ENCODE results near the gene BICRA. TPM values are rescaled to one million over a fixed set of nuclear protein-coding genes. Genes with fewer than 3 reads are reported as not detected.

The BICRA gene
- polyA plus RNA-seq, 1 of the 3 experiments (the other 2 are of a cell fraction): 1.4 TPM

GRCh38 chr19:47742634-47743033 is 133.7 kb downstream of the BICRA start:
- Histone ChIP-seq H3K27ac (ENCODE audit: low read depth in 2 of 2, low read length in 1 of 2) (peak overlapping the region; percentile 51 to 97; a peak in 3 of 4 replicates), H4K20me1 (ENCODE audit: insufficient read depth) (no peaks in the 10 kb centered on the region), H3K9ac (peak overlapping the region; percentile 62; the same call in 1 of the 2 replicates), H3F3A (replicated peaks; ENCODE audit: insufficient read depth) (peaks cover 37% of the 10 kb centered on the region), H3K27me3 (ENCODE audit: insufficient read depth) (no peaks in the 10 kb centered on the region), H3K79me2 (ENCODE audit: insufficient read depth) (peaks cover 19% of the 10 kb centered on the region), H3K4me3 (ENCODE audit: low read depth in 2 of 2, low read length in 1 of 2) (no peak overlapping the region; a peak in 1 of 4 replicates), H3K9me2 (no peaks in the 10 kb centered on the region), H3K4me1 (ENCODE audit: control insufficient read depth in 1 of 2, insufficient read depth in 2 of 2, low read depth in 1 of 2, low read length in 1 of 2) (peaks cover 12 to 14% of the 10 kb centered on the region in 2 experiments; a peak in 1 of 4 replicates), H2AFZ (ENCODE audit: low read depth) (no peak overlapping the region), H3K9me3 (no peaks in the 10 kb centered on the region), H3K36me3 (replicated peaks in 1 of 2; ENCODE audit: control insufficient read depth in 1 of 2, insufficient read depth in 2 of 2, low read length in 1 of 2) (peaks cover 4 to 41% of the 10 kb centered on the region in 2 experiments), H3K4me2 (peak overlapping the region; percentile 73)
- CTCF ChIA-PET: interaction anchor here (0.6 to 17.6 kb wide), 20 partner anchors 8 to 471 kb away, joined by 3 to 475 read pairs (median 4); partner anchors contain the start of genes EHD2 and NAPA
- POLR2A ChIA-PET: interaction anchor here (0.8 to 1.2 kb wide), 2 partner anchors 20 to 30 kb away, joined by 5 to 7 read pairs; partner anchors contain the start of gene EHD2
- DNase-seq: no peak
- no peak for TF ChIP-seq USF1 (IDR thresholded peaks at IDR 0.05; ENCODE audit: borderline replicate concordance, low read depth)
- TF ChIP-seq MXI1 (IDR thresholded peaks at IDR 0.05; ENCODE audit: low read depth, low read length): no peak
- TF ChIP-seq REST (IDR thresholded peaks at IDR 0.05; ENCODE audit: low read depth, low read length): no peak
- TF ChIP-seq NFIC (IDR thresholded peaks at IDR 0.05; ENCODE audit: borderline replicate concordance): no peak
- TF ChIP-seq CTCF (IDR thresholded peaks at IDR 0.05): no peak
- TF ChIP-seq GATA2 (CRISPR knock-in tag; IDR thresholded peaks at IDR 0.05): no peak
- no peak for TF ChIP-seq RCOR1 (IDR thresholded peaks at IDR 0.05; ENCODE audit: low read length)
- TF ChIP-seq JUND (IDR thresholded peaks at IDR 0.05): no peak
- TF ChIP-seq EP300 (IDR thresholded peaks at IDR 0.05; ENCODE audit: borderline replicate concordance in 1 of 2, low read depth in 1 of 2, low read length in 1 of 2): no peak
- no peak for TF ChIP-seq FOXJ3 (CRISPR knock-in tag; IDR thresholded peaks at IDR 0.05)
- no peak for TF ChIP-seq FOSL2 (IDR thresholded peaks at IDR 0.05; ENCODE audit: borderline replicate concordance, low read depth)
- no peak for TF ChIP-seq PBX3 (IDR thresholded peaks at IDR 0.05)
- no peak for TF ChIP-seq RXRA (IDR thresholded peaks at IDR 0.05; ENCODE audit: borderline replicate concordance, low read depth)
- TF ChIP-seq SIN3A (IDR thresholded peaks at IDR 0.05; ENCODE audit: borderline replicate concordance, low read depth, low read length): no peak
- no peak for TF ChIP-seq MEF2A (IDR thresholded peaks at IDR 0.05; ENCODE audit: borderline replicate concordance, low read depth)
- no peak for TF ChIP-seq FOXM1 (IDR thresholded peaks at IDR 0.05; ENCODE audit: low read depth)
- no peak for TF ChIP-seq NRF1 (IDR thresholded peaks at IDR 0.05; ENCODE audit: low read depth, low read length)
- no peak for TF ChIP-seq EZH2phosphoT487 (IDR thresholded peaks at IDR 0.05; ENCODE audit: borderline replicate concordance, low read depth)
- no peak for TF ChIP-seq CHD2 (IDR thresholded peaks at IDR 0.05; ENCODE audit: low read length, partially characterized antibody)
- 66% methylated on average over 13 of the region's 13 CpGs for WGBS (ENCODE audit: low lambda C conversion rate)

All from SK-N-SH (cell line).